ENCODE data around the gene BTBD19.
"Not testable (repeated sequence)": the region's sequence is repeated elsewhere in the genome, so short reads cannot be mapped to it uniquely, and the experiment has no call there.

Gene BTBD19

GRCh38 chr1:44829506-44830384 lies 21.4 kb downstream of the BTBD19 start:
- FAIRE-seq = no peak

GRCh38 chr1:44830900-44831304 lies 22.6 kb downstream of the BTBD19 start:
- no peak for FAIRE-seq

- FAIRE-seq = no peak
Observed at GRCh38 chr1:44831516-44831915, 23.2 kb downstream of the BTBD19 start.

- FAIRE-seq = no peak
Observed at GRCh38 chr1:44832056-44832705, 23.9 kb downstream of the BTBD19 start.

GRCh38 chr1:44834328-44834727 lies 26.0 kb downstream of the BTBD19 start:
- FAIRE-seq = no peak

GRCh38 chr1:44835738-44836675 lies 27.7 kb downstream of the BTBD19 start:
- FAIRE-seq = no peak

GRCh38 chr1:44838294-44838693 lies 30.0 kb downstream of the BTBD19 start:
- FAIRE-seq = not testable (repeated sequence)

GRCh38 chr1:44839576-44839975 lies 31.3 kb downstream of the BTBD19 start:
- FAIRE-seq = peak; percentile 29

- no peak for FAIRE-seq
Observed at GRCh38 chr1:44842486-44842861, 34.2 kb downstream of the BTBD19 start.

GRCh38 chr1:44842862-44843655 lies 34.7 kb downstream of the BTBD19 start, which contains the start of gene PTCH2:
PTCH2 (minus strand) TSS chr1:44843253; CDS start chr1:44842932, 321 bp downstream.
- no peak for FAIRE-seq

- FAIRE-seq = no peak
Observed at GRCh38 chr1:44846985-44847384, 38.7 kb downstream of the BTBD19 start.

GRCh38 chr1:44847845-44848244 lies 39.5 kb downstream of the BTBD19 start:
- no peak for FAIRE-seq

GRCh38 chr1:44848456-44849181 lies 40.3 kb downstream of the BTBD19 start:
- FAIRE-seq = no peak

- no peak for FAIRE-seq
Observed at GRCh38 chr1:44849575-44850132, 41.3 kb downstream of the BTBD19 start.

- no peak for FAIRE-seq
Observed at GRCh38 chr1:44851308-44851707, 43.0 kb downstream of the BTBD19 start.

- FAIRE-seq = no peak
Observed at GRCh38 chr1:44853201-44853600, 44.9 kb downstream of the BTBD19 start.

- FAIRE-seq = no peak
Observed at GRCh38 chr1:44854970-44855369, 46.6 kb downstream of the BTBD19 start.

GRCh38 chr1:44855742-44856141 lies 47.4 kb downstream of the BTBD19 start:
- no peak for FAIRE-seq

- no peak for FAIRE-seq
Observed at GRCh38 chr1:44857446-44857845, 49.1 kb downstream of the BTBD19 start.

- no peak for FAIRE-seq
Observed at GRCh38 chr1:44860331-44860730, 52.0 kb downstream of the BTBD19 start.

GRCh38 chr1:44860891-44861425 lies 52.6 kb downstream of the BTBD19 start:
- no peak for FAIRE-seq
